Epithelial cell of proximal tubule (primary cell): ENCODE data around the gene KRTAP29-1. TPM values are rescaled to one million over a fixed set of nuclear protein-coding genes. Genes with fewer than 3 reads are reported as not detected.

Source experiments
- DNase-seq: peaks from one replicate; pipeline ENCODE4 v3.0.0-alpha.2; 2011; ENCODE audit warnings: low read depth
- H3K4me3 ChIP-seq: 2 replicates; pipeline ENCODE4 v1.5.1; 2011; ENCODE audit warnings: low read depth, mild to moderate bottlenecking, low read length
- CTCF ChIP-seq: conservative IDR thresholded peaks from 2 replicates; pipeline ENCODE4 v1.5.1; 2012; ENCODE audit warnings: low read depth, mild to moderate bottlenecking, low read length
- total RNA-seq: library from RNA; depleted of rRNA; stranded (reverse); fragments of >200 nt; gene quantifications from 2 replicates; pipeline ENCODE4 v1.2.3, GENCODE V29; 2015

Gene KRTAP29-1
- total RNA-seq, 1 donor from 2014 or later, result not detected

- no peak for DNase-seq
- no peak for TF ChIP-seq CTCF
Observed at GRCh38 chr17:41327411-41328120, 24.9 kb upstream of the KRTAP29-1 start.

GRCh38 chr17:41326173-41327145 is 23.8 kb upstream of the KRTAP29-1 start:
- no peak for TF ChIP-seq CTCF
- no peak for DNase-seq
- H3K4me3 ChIP-seq, result no peak overlapping the region

More at GRCh38 chr17:41327411-41328120, 24.9 kb upstream of the KRTAP29-1 start:
- H3K4me3 ChIP-seq, result no peak overlapping the region

GRCh38 chr17:41325611-41326010 is 23.0 kb upstream of the KRTAP29-1 start:
- no peak overlapping the region for H3K4me3 ChIP-seq
- no peak for DNase-seq
- no peak for TF ChIP-seq CTCF

- no peak for TF ChIP-seq CTCF
- no peak for DNase-seq
- H3K4me3 ChIP-seq, result no peak overlapping the region
Observed at GRCh38 chr17:41325126-41325525, 22.5 kb upstream of the KRTAP29-1 start.

GRCh38 chr17:41324180-41325075 is 21.8 kb upstream of the KRTAP29-1 start:
- DNase-seq, result no peak
- H3K4me3 ChIP-seq, result no peak overlapping the region
- TF ChIP-seq CTCF, result peak; percentile 58

- DNase-seq, result no peak
- no peak overlapping the region for H3K4me3 ChIP-seq
- TF ChIP-seq CTCF, result no peak
Observed at GRCh38 chr17:41322903-41323895, 20.5 kb upstream of the KRTAP29-1 start.
